Kidney (tissue), 14 donors: ENCODE measurements around the gene DRC3. TPM values are rescaled to one million over a fixed set of nuclear protein-coding genes. Genes with fewer than 3 reads are reported as not detected.

ENCODE experiments used
- DNase-seq, 5 donors: peaks; one replicate each; pipeline ENCODE4 v3.0.0-alpha.2; 2013 to 2020
- FAIRE-seq: peaks from 2 replicates; lab custom pipeline; 2012; peaks lifted over from hg19 to GRCh38; lab: Jason Lieb, UNC
- H3K27ac ChIP-seq, 2 donors: one replicate each; pipeline ENCODE4 v1.7.0; 2013; ENCODE audit warnings: low read depth in 2 of 2, low read length in 2 of 2, inconsistent platforms in 1 of 2
- H3K27me3 ChIP-seq: one replicate; pipeline ENCODE4 v1.7.1; 2013; ENCODE audit warnings: low read length, inconsistent platforms; ENCODE audit not compliant: control insufficient read depth, insufficient read depth
- H3K36me3 ChIP-seq, 3 donors: one replicate each; pipeline versions ENCODE4 v1.7.0 to v1.7.1; 2013; ENCODE audit warnings: low read length in 3 of 3, control low read depth in 1 of 3, inconsistent platforms in 1 of 3; ENCODE audit not compliant: insufficient read depth in 3 of 3, control insufficient read depth in 2 of 3
- H3K4me1 ChIP-seq, 3 donors: one replicate each; pipeline versions ENCODE4 v1.7.0 to v1.7.1; 2013; ENCODE audit warnings: low read length in 3 of 3, inconsistent platforms in 1 of 3, low read depth in 1 of 3; ENCODE audit not compliant: control insufficient read depth in 2 of 3, insufficient read depth in 2 of 3
- H3K4me3 ChIP-seq, 3 donors: one replicate each; pipeline versions ENCODE4 v1.7.0 to v1.8.1; 2013; ENCODE audit warnings: low read length in 3 of 3, control low read depth in 1 of 3, inconsistent platforms in 1 of 3
- H3K9ac ChIP-seq, 3 donors: one replicate each; pipeline versions ENCODE4 v1.7.0 to v1.7.1; 2013; ENCODE audit warnings: low read length in 3 of 3, control low read depth in 1 of 3, inconsistent platforms in 1 of 3
- H3K9me3 ChIP-seq, 3 donors: one replicate each; pipeline versions ENCODE4 v1.7.0 to v1.7.1; 2013; ENCODE audit warnings: low read length in 3 of 3, control low read depth in 1 of 3, inconsistent platforms in 1 of 3; ENCODE audit not compliant: control insufficient read depth in 2 of 3, insufficient read depth in 1 of 3
- CTCF ChIP-seq: IDR thresholded peaks from 3 replicates; pipeline ENCODE4 v1.5.1; 2012; ENCODE audit warnings: mild to moderate bottlenecking, moderate library complexity, borderline replicate concordance; ENCODE audit not compliant: insufficient read depth; ENCODE audit errors: extremely low read depth
- intact Hi-C: fragments of 100-400 bp; cut with DNase I; formaldehyde crosslinking; loops from one replicate; pipeline ENCODE4 v1.11.1; 2022
- polyA plus RNA-seq: library from polyadenylated mRNA; stranded (reverse); fragments of 350-450 nt; fragmentation: Illumina TruSeq; extraction: RNeasy Lipid Tissue Mini Kit (QIAGEN cat#74804); gene quantifications from one replicate; pipeline ENCODE4 v1.2.3, GENCODE V29; 2014; ENCODE audit warnings: low read depth, low replicate concordance; ENCODE audit not compliant: insufficient read depth
- total RNA-seq: library from RNA; stranded (reverse); fragmentation: NEBNext Ultra II Directional; extraction: Animal tissue kit (Norgen Biotek cat#: 25700); gene quantifications from one replicate; pipeline ENCODE4 v1.2.1, GENCODE V29; 2021
- donor health status: control.
- donor health status: control.
- donor health status: control.
- donor health status: control.
- donor health status: control.
- donor health status: DM: yes; HTN: yes; CAD: no.
- donor health status: Normal renal cell carcinoma (clear cell type).

Gene DRC3
- total and polyA plus RNA-seq, 2 donors from 2014 or later, result 8.6 to 17.3 TPM

DNA sequence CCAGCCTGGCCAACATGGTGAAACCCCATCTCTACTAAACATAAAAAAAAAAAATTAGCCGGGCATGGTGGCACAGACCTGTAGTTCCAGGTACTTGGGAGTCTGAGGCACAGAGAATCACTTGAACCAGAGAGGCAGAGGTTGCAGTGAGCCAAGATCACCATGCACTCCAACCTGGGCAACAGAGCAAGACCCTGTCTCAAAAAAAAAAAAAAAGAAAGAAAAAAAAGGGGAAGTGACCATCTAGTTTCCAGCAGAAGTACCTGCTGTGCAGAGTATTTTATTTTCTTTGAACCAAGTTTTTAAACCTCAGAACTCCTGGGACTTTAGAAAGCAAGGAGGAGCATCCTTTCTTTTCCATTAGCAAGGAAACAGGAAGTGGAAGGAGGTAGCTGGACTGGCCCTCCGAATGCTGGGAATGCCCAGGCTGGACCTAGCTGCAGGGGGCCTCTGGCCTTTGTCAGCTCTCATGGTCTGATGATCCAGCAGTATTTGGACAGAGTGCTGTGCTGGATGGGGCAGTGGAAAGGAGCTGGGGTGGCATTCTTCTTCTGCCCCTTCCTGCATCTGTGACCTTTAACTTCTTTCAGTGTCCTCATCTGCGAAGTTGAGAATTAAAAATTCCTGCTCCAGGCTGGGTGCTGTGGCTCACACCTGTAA is 73.2 kb downstream of the DRC3 start:
- H3K36me3 ChIP-seq, result peaks cover 0 to 5% (median 0%) of the 10 kb centered on the region in 3 donors
- DNase-seq (no peak), FAIRE-seq (no peak)
- no peak overlapping the region for H3K9ac ChIP-seq
- TF ChIP-seq CTCF, result no peak
- peaks cover 0 to 6% (median under 1%) of the 10 kb centered on the region in 3 donors for H3K4me1 ChIP-seq
- no peak overlapping the region for H3K27ac ChIP-seq
- H3K4me3 ChIP-seq, result no peak overlapping the region
- intact Hi-C loops, result no loop called here
- no peaks in the 10 kb centered on the region for H3K9me3 ChIP-seq
- H3K27me3 ChIP-seq, result no peaks in the 10 kb centered on the region

- Histone ChIP-seq H3K4me3 (no peak overlapping the region), H3K4me1 (no peaks in the 10 kb centered on the region), H3K36me3 (peaks cover 0 to 34% (median 23%) of the 10 kb centered on the region in 3 donors), H3K9me3 (no peaks in the 10 kb centered on the region), H3K9ac (no peak overlapping the region), H3K27ac (no peak overlapping the region), H3K27me3 (no peaks in the 10 kb centered on the region)
- DNase-seq (no peak), FAIRE-seq (no peak)
- intact Hi-C loops, result no loop called here
- no peak for TF ChIP-seq CTCF
Measured at GRCh38 chr17:18055597-18055996, 82.9 kb downstream of the DRC3 start.

GRCh38 chr17:18056214-18056613 is 83.6 kb downstream of the DRC3 start:
- DNase-seq (no peak), FAIRE-seq (no peak)
- Histone ChIP-seq H3K4me3 (no peak overlapping the region), H3K9ac (no peak overlapping the region), H3K4me1 (no peaks in the 10 kb centered on the region), H3K9me3 (no peaks in the 10 kb centered on the region), H3K27ac (no peak overlapping the region), H3K36me3 (peaks cover 0 to 34% (median 25%) of the 10 kb centered on the region in 3 donors), H3K27me3 (no peaks in the 10 kb centered on the region)
- TF ChIP-seq CTCF, result no peak
- intact Hi-C loops, result no loop called here
